ENCODE data around the gene PKD1.

GRCh38 chr16:2060346-2060745, 75.4 kb downstream of the PKD1 start:
- TF ChIP-seq CTCF (conservative IDR thresholded peaks at IDR 0.05) (no peak), EZH2 (IDR thresholded peaks at IDR 0.05; ENCODE audit: low read depth) (no peak)
